ENCODE data around the gene TOR1A.

Gene TOR1A

GRCh38 chr9:129811967-129812363 lies 12.0 kb downstream of the TOR1A start:
- DNase-seq (ENCODE audit: low read depth in 2 of 2), result peak in 1 of 2 donors; percentile 55
- no peak overlapping the region for H3K4me3 ChIP-seq (replicated peaks in 1 of 2; ENCODE audit: low read depth in 2 of 2, low read length in 2 of 2)
- TF ChIP-seq, protein P1, sequence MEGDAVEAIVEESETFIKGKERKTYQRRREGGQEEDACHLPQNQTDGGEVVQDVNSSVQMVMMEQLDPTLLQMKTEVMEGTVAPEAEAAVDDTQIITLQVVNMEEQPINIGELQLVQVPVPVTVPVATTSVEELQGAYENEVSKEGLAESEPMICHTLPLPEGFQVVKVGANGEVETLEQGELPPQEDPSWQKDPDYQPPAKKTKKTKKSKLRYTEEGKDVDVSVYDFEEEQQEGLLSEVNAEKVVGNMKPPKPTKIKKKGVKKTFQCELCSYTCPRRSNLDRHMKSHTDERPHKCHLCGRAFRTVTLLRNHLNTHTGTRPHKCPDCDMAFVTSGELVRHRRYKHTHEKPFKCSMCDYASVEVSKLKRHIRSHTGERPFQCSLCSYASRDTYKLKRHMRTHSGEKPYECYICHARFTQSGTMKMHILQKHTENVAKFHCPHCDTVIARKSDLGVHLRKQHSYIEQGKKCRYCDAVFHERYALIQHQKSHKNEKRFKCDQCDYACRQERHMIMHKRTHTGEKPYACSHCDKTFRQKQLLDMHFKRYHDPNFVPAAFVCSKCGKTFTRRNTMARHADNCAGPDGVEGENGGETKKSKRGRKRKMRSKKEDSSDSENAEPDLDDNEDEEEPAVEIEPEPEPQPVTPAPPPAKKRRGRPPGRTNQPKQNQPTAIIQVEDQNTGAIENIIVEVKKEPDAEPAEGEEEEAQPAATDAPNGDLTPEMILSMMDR (IDR thresholded peaks at IDR 0.05; ENCODE audit: low read depth, low read length), result no peak

GRCh38 chr9:129810788-129811187 lies 13.1 kb downstream of the TOR1A start:
- no peak for DNase-seq (ENCODE audit: low read depth in 2 of 2)
- TF ChIP-seq, protein P1 (IDR thresholded peaks at IDR 0.05; ENCODE audit: low read depth, low read length), result no peak
- H3K4me3 ChIP-seq (replicated peaks in 1 of 2; ENCODE audit: low read depth in 2 of 2, low read length in 2 of 2), result no peak overlapping the region

- no peak for DNase-seq (ENCODE audit: low read depth in 2 of 2)
- no peak overlapping the region for H3K4me3 ChIP-seq (replicated peaks in 1 of 2; ENCODE audit: low read depth in 2 of 2, low read length in 2 of 2)
- TF ChIP-seq, protein P1 (IDR thresholded peaks at IDR 0.05; ENCODE audit: low read depth, low read length), result no peak
Observed at GRCh38 chr9:129810116-129810515, 13.8 kb downstream of the TOR1A start.

- DNase-seq (ENCODE audit: low read depth in 2 of 2), result no peak
- TF ChIP-seq, protein P1 (IDR thresholded peaks at IDR 0.05; ENCODE audit: low read depth, low read length), result no peak
- H3K4me3 ChIP-seq (replicated peaks in 1 of 2; ENCODE audit: low read depth in 2 of 2, low read length in 2 of 2), result no peak overlapping the region
Observed at GRCh38 chr9:129809346-129809745, 14.6 kb downstream of the TOR1A start.

DNA sequence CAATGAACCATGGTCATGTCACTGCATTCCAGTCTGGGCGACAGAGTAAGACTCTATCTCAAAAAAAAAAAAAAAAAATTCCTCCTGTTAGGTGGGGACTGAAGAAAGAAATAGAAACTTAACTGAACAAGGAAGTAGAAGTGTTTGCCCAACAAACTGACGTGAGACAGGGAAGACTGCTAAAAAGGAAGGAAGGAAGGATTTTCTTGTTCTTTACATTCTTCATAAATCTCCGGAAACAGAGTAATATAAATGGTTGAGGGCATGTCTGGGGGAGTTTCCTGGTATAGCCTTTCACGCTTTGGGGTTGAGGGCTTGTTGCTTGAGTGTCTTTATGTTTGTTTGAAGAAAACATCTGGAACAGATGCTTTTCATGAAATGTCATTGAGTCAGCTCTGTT lies 17.9 kb downstream of the TOR1A start:
- H3K4me3 ChIP-seq (replicated peaks in 1 of 2; ENCODE audit: low read depth in 2 of 2, low read length in 2 of 2), result no peak overlapping the region
- TF ChIP-seq, protein P1 (IDR thresholded peaks at IDR 0.05; ENCODE audit: low read depth, low read length), result no peak
- no peak for DNase-seq (ENCODE audit: low read depth in 2 of 2)

GRCh38 chr9:129803676-129804060 lies 20.3 kb downstream of the TOR1A start:
- TF ChIP-seq, protein P1 (IDR thresholded peaks at IDR 0.05; ENCODE audit: low read depth, low read length), result no peak

More at GRCh38 chr9:129803676-129804060, 20.3 kb downstream of the TOR1A start:
- DNase-seq (ENCODE audit: low read depth in 2 of 2), result peak in 1 of 2 donors; percentile 18
- peak overlapping the region; percentile 68 to 73 for H3K4me3 ChIP-seq (replicated peaks in 1 of 2; ENCODE audit: low read depth in 2 of 2, low read length in 2 of 2)

All from cardiac fibroblast (primary cell).